SK-N-SH treated with all-trans-retinoic acid at 6 μM for 48 hours (cell line): Measurements from ENCODE around the gene GET3.

Experiments
- ATAC-seq: fragments of 200-7000 bp; cut with Tn5 transposase; 3 replicates; pipeline ENCODE4 v1.9.1; 2020; ENCODE audit warnings: mild to moderate bottlenecking, moderate library complexity
- ARNTL ChIP-seq: fragments of 450-650 bp; formaldehyde crosslinking; IDR thresholded peaks from 2 replicates; pipeline ENCODE4 v1.5.0; 2020; ENCODE audit warnings: low read depth, mild to moderate bottlenecking, moderate library complexity, borderline replicate concordance
- BACH2 ChIP-seq: fragments of 250-450 bp; sonication (Bioruptor Pico); IDR thresholded peaks from 2 replicates; pipeline ENCODE4 v1.9.0; 2021; ENCODE audit warnings: mild to moderate bottlenecking, borderline replicate concordance
- CREB5 ChIP-seq: fragments of 250-450 bp; sonication (Bioruptor Pico); IDR thresholded peaks from 2 replicates; pipeline ENCODE4 v1.5.1; 2020; ENCODE audit warnings: low read depth, mild to moderate bottlenecking, moderate library complexity
- CSDC2 ChIP-seq: fragments of 250-450 bp; sonication (Bioruptor Pico); IDR thresholded peaks from 2 replicates; pipeline ENCODE4 v1.5.0; 2020; ENCODE audit warnings: mild to moderate bottlenecking, moderate library complexity
- CSRNP3 ChIP-seq: fragments of 250-450 bp; sonication (Bioruptor Pico); IDR thresholded peaks from 2 replicates; pipeline ENCODE4 v1.5.1; 2021; ENCODE audit warnings: mild to moderate bottlenecking, moderate library complexity
- ESRRG ChIP-seq: fragments of 250-450 bp; sonication (Bioruptor Pico); IDR thresholded peaks from 2 replicates; pipeline ENCODE4 v1.6.1; 2021; ENCODE audit warnings: mild to moderate bottlenecking
- GLIS3 ChIP-seq: fragments of 250-450 bp; sonication (Bioruptor Pico); IDR thresholded peaks from 2 replicates; pipeline ENCODE4 v1.5.0; 2020; ENCODE audit warnings: mild to moderate bottlenecking, moderate library complexity
- ISL1 ChIP-seq: fragments of 250-450 bp; sonication (Bioruptor Pico); IDR thresholded peaks from 2 replicates; pipeline ENCODE4 v2.1.2; 2022; ENCODE audit warnings: mild to moderate bottlenecking, moderate library complexity
- PATZ1 ChIP-seq: fragments of 250-450 bp; sonication (Bioruptor Pico); IDR thresholded peaks from 2 replicates; pipeline ENCODE4 v1.8.0; 2020; ENCODE audit warnings: mild to moderate bottlenecking, moderate library complexity, borderline replicate concordance
- PPARA ChIP-seq: fragments of 250-450 bp; sonication (Bioruptor Pico); IDR thresholded peaks from 2 replicates; pipeline ENCODE4 v1.5.0; 2020; ENCODE audit warnings: mild to moderate bottlenecking, borderline replicate concordance
- RARB ChIP-seq: fragments of 250-450 bp; sonication (Bioruptor Pico); IDR thresholded peaks from 2 replicates; pipeline ENCODE4 v1.8.0; 2021; ENCODE audit warnings: mild to moderate bottlenecking, moderate library complexity
- SNAI2 ChIP-seq: fragments of 250-450 bp; sonication (Bioruptor Pico); IDR thresholded peaks from 2 replicates; pipeline ENCODE4 v1.5.0; 2020; ENCODE audit warnings: mild to moderate bottlenecking, moderate library complexity
- TCF4 ChIP-seq: fragments of 250-450 bp; sonication (Bioruptor Pico); IDR thresholded peaks from 2 replicates; pipeline ENCODE4 v1.8.0; 2021; ENCODE audit warnings: mild to moderate bottlenecking, moderate library complexity, borderline replicate concordance
- TOX ChIP-seq: fragments of 250-450 bp; sonication (Bioruptor Pico); IDR thresholded peaks from 2 replicates; pipeline ENCODE4 v1.8.0; 2021; ENCODE audit warnings: mild to moderate bottlenecking, moderate library complexity, borderline replicate concordance
- ZC3H10 ChIP-seq: fragments of 250-450 bp; sonication (Bioruptor Pico); IDR thresholded peaks from 2 replicates; pipeline ENCODE4 v1.5.1; 2021; ENCODE audit warnings: mild to moderate bottlenecking, moderate library complexity
- ZFP3 ChIP-seq: fragments of 250-450 bp; sonication (Bioruptor Pico); IDR thresholded peaks from 2 replicates; pipeline ENCODE4 v1.5.0; 2020; ENCODE audit warnings: mild to moderate bottlenecking, moderate library complexity
- ZFP30 ChIP-seq: fragments of 450-650 bp; formaldehyde crosslinking; IDR thresholded peaks from 2 replicates; pipeline ENCODE4 v1.5.0; 2022; ENCODE audit warnings: mild to moderate bottlenecking, moderate library complexity
- ZNF565 ChIP-seq: fragments of 450-650 bp; formaldehyde crosslinking; conservative IDR thresholded peaks from 2 replicates; pipeline ENCODE4 v1.5.0; 2020; ENCODE audit warnings: low read depth, mild to moderate bottlenecking, moderate library complexity
- ZNF70 ChIP-seq: fragments of 450-650 bp; formaldehyde crosslinking; IDR thresholded peaks from 2 replicates; pipeline ENCODE4 v1.5.0; 2020; ENCODE audit warnings: mild to moderate bottlenecking, moderate library complexity
- ZNF8 ChIP-seq: fragments of 450-650 bp; formaldehyde crosslinking; IDR thresholded peaks from 2 replicates; pipeline ENCODE4 v1.5.0; 2020; ENCODE audit warnings: mild to moderate bottlenecking, moderate library complexity
- TF ChIP-seq, protein P1 (sequence below): fragments of 250-450 bp; sonication (Bioruptor Pico); IDR thresholded peaks from 2 replicates; pipeline ENCODE4 v1.5.0; 2020; ENCODE audit warnings: mild to moderate bottlenecking, moderate library complexity
- TF ChIP-seq, protein P2 (sequence below): fragments of 250-450 bp; sonication (Bioruptor Pico); IDR thresholded peaks from 2 replicates; pipeline ENCODE4 v1.8.0; 2021; ENCODE audit warnings: low read depth, mild to moderate bottlenecking, moderate library complexity, borderline replicate concordance

Gene GET3

DNA sequence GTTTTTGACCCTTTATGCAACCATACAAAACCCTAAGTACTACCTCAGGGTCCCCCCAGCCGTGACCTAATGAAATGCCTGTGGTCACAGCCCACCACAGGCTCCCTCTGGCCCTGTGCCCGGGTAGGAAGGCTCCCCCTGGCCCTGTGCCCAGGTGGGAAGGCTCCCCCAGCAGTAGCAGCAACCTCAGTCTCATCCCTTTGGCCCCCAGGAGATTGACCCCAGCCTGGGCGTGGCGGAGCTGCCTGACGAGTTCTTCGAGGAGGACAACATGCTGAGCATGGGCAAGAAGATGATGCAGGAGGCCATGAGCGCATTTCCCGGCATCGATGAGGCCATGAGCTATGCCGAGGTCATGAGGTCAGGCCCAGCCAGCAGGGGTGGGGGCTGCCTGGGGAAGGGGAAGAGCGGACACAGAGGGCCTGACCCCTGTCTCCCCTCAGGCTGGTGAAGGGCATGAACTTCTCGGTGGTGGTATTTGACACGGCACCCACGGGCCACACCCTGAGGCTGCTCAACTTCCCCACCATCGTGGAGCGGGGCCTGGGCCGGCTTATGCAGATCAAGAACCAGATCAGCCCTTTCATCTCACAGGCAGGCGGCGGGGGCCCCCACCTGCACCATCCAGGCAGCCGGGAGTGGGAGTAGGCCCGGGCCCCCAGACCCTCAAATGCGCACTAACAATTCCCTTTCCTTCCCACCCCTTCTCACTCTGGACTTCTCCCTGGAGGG lies 8.0 kb downstream of the GET3 start:
- TF ChIP-seq PATZ1 (CRISPR knock-in tag) (no peak), GLIS3 (CRISPR knock-in tag) (no peak), ZNF70 (CRISPR knock-in tag) (no peak), SNAI2 (CRISPR knock-in tag) (no peak), ARNTL (no peak), ZNF8 (CRISPR knock-in tag) (no peak), TCF4 (no peak), CSDC2 (CRISPR knock-in tag) (no peak), RARB (CRISPR knock-in tag) (no peak), ZFP3 (CRISPR knock-in tag) (no peak), ESRRG (CRISPR knock-in tag) (no peak), ZFP30 (no peak), ZC3H10 (CRISPR knock-in tag) (no peak), CSRNP3 (no peak), PPARA (CRISPR knock-in tag) (no peak), ZNF565 (CRISPR knock-in tag) (no peak), ISL1 (CRISPR knock-in tag) (no peak)
- TF ChIP-seq, protein P1, sequence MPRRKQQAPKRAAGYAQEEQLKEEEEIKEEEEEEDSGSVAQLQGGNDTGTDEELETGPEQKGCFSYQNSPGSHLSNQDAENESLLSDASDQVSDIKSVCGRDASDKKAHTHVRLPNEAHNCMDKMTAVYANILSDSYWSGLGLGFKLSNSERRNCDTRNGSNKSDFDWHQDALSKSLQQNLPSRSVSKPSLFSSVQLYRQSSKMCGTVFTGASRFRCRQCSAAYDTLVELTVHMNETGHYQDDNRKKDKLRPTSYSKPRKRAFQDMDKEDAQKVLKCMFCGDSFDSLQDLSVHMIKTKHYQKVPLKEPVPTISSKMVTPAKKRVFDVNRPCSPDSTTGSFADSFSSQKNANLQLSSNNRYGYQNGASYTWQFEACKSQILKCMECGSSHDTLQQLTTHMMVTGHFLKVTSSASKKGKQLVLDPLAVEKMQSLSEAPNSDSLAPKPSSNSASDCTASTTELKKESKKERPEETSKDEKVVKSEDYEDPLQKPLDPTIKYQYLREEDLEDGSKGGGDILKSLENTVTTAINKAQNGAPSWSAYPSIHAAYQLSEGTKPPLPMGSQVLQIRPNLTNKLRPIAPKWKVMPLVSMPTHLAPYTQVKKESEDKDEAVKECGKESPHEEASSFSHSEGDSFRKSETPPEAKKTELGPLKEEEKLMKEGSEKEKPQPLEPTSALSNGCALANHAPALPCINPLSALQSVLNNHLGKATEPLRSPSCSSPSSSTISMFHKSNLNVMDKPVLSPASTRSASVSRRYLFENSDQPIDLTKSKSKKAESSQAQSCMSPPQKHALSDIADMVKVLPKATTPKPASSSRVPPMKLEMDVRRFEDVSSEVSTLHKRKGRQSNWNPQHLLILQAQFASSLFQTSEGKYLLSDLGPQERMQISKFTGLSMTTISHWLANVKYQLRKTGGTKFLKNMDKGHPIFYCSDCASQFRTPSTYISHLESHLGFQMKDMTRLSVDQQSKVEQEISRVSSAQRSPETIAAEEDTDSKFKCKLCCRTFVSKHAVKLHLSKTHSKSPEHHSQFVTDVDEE (CRISPR knock-in tag): no peak
- TF ChIP-seq, protein P2, sequence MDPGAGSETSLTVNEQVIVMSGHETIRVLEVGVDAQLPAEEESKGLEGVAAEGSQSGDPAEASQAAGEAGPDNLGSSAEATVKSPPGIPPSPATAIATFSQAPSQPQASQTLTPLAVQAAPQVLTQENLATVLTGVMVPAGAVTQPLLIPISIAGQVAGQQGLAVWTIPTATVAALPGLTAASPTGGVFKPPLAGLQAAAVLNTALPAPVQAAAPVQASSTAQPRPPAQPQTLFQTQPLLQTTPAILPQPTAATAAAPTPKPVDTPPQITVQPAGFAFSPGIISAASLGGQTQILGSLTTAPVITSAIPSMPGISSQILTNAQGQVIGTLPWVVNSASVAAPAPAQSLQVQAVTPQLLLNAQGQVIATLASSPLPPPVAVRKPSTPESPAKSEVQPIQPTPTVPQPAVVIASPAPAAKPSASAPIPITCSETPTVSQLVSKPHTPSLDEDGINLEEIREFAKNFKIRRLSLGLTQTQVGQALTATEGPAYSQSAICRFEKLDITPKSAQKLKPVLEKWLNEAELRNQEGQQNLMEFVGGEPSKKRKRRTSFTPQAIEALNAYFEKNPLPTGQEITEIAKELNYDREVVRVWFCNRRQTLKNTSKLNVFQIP (CRISPR knock-in tag): no peak
- ATAC-seq: no peak

- ATAC-seq: no peak
Measured at GRCh38 chr19:12748489-12748888, 11.2 kb downstream of the GET3 start.

More at GRCh38 chr19:12748489-12748888, 11.2 kb downstream of the GET3 start:
- TF ChIP-seq PATZ1 (CRISPR knock-in tag) (no peak), ARNTL (no peak), ZC3H10 (CRISPR knock-in tag) (no peak), PPARA (CRISPR knock-in tag) (no peak), CSRNP3 (no peak), CREB5 (CRISPR knock-in tag) (no peak), RARB (CRISPR knock-in tag) (no peak), CSDC2 (CRISPR knock-in tag) (no peak), BACH2 (CRISPR knock-in tag) (no peak), TOX (CRISPR knock-in tag) (no peak), ZNF8 (CRISPR knock-in tag) (no peak)
- TF ChIP-seq, protein P1 (CRISPR knock-in tag): no peak
